Measurements from ENCODE around the gene PPIB. TPM values are rescaled to one million over a fixed set of nuclear protein-coding genes. Genes with fewer than 3 reads are reported as not detected.
"Not testable (repeated sequence)": the region's sequence is repeated elsewhere in the genome, so short reads cannot be mapped to it uniquely, and the experiment has no call there.

Gene PPIB
- total RNA-seq, 2 donors from 2014 or later = 167 to 264 TPM

DNA sequence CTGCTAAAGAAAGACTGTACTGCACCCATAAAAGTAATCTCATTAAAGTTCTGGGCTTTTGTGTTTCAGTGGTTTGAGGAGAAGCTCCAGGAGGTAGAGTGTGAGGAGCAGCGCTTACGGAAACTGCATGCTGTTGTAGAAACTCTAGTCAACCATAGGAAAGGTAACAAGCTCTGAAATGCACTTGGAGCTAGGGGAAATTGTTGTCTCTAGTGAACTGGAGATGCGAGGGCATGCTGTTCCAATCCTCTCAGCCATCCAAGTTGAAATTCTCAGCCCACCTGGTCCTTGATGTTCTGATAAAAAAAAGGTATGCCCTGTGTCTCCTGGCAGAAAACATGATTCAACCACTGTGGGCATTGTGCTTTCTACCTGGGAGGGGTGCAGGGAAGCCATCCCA, 32.7 kb downstream of the PPIB start:
- ATAC-seq (no peak), DNase-seq (ENCODE audit: low spot score in 2 of 2) (no peak)
- H3K36me3 Mint-ChIP-seq = peaks cover 15 to 25% of the 10 kb centered on the region in 2 donors
- no peaks in the 10 kb centered on the region for H3K9me3 Mint-ChIP-seq
- H3K27ac Mint-ChIP-seq = no peak overlapping the region

DNA sequence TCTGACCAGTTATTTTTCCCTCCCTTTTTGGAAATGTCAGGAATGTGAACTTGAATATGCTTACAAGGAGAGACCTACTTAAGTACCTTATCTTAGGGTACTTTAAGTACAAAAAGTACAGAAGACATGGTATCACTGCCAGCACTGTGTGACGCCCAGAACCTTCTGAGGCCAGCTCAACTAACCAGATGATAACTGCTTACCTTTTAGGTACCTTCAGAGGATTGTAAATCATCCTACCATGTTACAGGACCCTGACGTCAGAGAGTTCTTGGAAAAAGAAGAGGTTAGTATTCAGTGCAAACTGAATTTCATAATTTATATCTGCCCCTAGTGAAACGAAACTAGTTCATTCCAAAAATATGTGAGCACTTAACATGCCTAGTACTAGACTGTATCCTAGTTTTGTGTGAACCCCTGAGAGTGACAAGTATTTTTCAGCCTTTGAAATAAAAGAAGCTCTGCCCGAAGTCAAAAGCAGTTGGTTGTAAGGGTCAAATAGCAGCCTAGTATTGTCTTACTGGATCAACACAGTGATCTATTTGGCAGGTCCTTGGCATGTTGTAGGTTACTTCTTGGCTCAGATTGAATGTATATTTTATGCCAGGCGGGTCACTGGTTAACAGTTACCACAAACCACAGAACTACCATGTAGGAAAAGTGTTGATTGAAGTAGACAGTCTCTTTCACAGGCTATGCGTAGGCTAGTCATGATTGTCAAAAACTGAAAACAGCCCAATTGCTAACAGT, 35.1 kb downstream of the PPIB start:
- Mint-ChIP-seq H3K9me3 (no peaks in the 10 kb centered on the region), H3K36me3 (peaks cover 15 to 25% of the 10 kb centered on the region in 2 donors), H3K27ac (no peak overlapping the region)
- ATAC-seq (no peak), DNase-seq (ENCODE audit: low spot score in 2 of 2) (no peak)

DNA sequence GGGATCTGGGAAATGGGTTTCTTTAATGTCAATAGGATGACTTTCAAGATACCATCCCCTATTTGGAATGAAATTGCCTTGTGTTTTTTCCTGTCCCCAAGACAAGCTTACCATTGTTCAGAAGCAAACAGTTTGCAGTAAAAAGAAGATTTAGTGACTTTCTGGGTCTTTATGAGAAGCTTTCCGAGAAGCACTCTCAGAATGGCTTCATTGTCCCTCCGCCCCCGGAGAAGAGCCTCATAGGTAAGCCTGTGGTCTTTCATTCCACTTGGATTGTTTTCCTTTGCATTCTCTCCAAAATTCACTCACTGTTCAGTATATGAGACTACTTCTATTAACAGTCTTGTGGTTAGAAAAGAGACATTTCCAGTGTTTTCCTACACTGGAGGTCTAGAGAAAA, 36.8 kb downstream of the PPIB start:
- DNase-seq (ENCODE audit: low spot score in 2 of 2) = no peak
- Mint-ChIP-seq H3K9me3 (no peaks in the 10 kb centered on the region), H3K36me3 (peaks cover 11 to 15% of the 10 kb centered on the region in 2 donors), H3K27ac (no peak overlapping the region)
- ATAC-seq = no peak

DNA sequence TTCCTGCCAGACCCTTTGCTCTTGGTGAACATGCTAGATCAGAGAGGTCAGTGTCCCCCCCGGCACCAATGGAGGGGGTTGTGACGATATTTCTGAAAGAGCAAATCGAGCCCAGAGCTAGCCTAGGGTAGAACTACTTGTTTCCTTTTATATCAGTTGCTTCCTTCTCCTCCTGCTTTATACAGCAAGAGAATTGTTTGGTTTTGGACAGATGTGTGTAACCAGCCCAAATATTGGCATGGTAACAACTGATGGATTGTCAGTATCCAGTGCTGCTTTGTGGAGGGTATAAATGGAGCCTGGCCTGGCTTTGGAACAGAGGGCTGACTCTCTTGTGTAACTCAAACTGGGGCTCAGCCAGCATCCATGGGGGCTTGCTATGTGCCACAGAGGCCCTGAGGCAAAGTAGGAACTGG, 39.9 kb downstream of the PPIB start:
- no peak overlapping the region for H3K27ac Mint-ChIP-seq
- H3K9me3 Mint-ChIP-seq = no peaks in the 10 kb centered on the region
- ATAC-seq (no peak), DNase-seq (ENCODE audit: low spot score in 2 of 2) (no peak)
- peaks cover 11 to 12% of the 10 kb centered on the region in 2 donors for H3K36me3 Mint-ChIP-seq

DNA sequence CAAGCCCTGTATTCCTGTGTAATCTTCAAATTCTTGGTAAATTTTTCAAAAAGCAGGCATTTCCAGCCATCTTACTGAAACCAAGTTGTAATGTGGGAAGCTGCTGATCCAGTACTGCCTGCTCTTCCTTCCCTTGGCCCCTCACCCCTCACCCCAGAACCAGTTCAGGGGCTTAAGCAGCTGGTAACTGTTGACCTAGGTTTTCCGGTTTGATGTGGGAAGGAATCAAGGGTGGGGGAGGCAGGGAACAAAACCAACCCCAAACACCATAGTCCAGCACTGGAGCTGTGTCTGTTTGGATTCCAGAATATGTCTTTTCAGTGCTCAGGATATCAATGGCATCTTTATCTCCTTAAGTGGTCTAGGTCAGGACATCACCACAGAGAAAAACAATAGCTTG, 40.4 kb downstream of the PPIB start:
- Mint-ChIP-seq H3K36me3 (peaks cover 7% of the 10 kb centered on the region in 2 donors), H3K27ac (no peak overlapping the region), H3K9me3 (no peaks in the 10 kb centered on the region)
- ATAC-seq (no peak), DNase-seq (ENCODE audit: low spot score in 2 of 2) (no peak)

DNA sequence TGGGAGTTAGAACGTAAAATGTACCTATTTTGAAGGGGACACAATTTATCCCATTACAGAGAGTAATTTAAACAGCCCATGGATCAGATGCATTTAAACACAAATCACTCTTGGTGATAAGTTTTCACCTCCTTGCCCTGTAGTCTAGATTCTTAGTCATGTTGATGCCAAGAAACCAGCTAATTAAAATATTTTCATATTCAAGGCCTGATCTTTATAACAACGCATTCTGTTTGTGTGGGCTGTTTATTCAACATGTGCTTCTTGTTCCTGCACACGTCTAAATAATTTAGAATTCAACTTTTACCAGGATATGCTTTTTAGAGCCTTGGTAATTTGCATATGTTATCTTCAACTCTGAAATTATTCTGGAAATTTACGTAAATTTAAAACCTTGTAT, 41.2 kb downstream of the PPIB start:
- H3K36me3 Mint-ChIP-seq = peaks cover 5 to 6% of the 10 kb centered on the region in 2 donors
- no peak for ATAC-seq
- DNase-seq (ENCODE audit: low spot score in 2 of 2) = no peak
- H3K9me3 Mint-ChIP-seq = no peaks in the 10 kb centered on the region
- H3K27ac Mint-ChIP-seq = no peak overlapping the region

DNA sequence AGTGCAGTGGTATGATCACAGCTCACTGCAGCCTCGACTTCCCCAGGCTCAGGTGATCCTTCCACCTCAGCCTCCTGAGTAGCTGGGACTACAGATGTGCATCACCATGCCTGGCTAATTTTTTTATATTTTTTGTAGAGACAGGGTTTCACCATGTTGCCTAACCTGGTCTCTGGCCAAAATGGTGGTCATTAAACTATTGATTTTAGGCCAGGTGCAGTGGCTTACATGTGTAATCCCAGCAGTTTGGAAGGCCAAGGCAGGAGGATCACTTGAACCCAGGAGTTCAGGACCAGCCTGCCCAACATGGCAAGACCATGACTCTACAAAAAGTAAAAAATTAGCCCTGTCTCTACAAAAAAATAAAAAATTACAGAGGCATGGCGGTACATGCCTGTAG, 42.5 kb downstream of the PPIB start:
- H3K9me3 Mint-ChIP-seq; ATAC-seq; H3K27ac Mint-ChIP-seq; H3K36me3 Mint-ChIP-seq; DNase-seq (ENCODE audit: low spot score in 2 of 2): not testable (repeated sequence)

DNA sequence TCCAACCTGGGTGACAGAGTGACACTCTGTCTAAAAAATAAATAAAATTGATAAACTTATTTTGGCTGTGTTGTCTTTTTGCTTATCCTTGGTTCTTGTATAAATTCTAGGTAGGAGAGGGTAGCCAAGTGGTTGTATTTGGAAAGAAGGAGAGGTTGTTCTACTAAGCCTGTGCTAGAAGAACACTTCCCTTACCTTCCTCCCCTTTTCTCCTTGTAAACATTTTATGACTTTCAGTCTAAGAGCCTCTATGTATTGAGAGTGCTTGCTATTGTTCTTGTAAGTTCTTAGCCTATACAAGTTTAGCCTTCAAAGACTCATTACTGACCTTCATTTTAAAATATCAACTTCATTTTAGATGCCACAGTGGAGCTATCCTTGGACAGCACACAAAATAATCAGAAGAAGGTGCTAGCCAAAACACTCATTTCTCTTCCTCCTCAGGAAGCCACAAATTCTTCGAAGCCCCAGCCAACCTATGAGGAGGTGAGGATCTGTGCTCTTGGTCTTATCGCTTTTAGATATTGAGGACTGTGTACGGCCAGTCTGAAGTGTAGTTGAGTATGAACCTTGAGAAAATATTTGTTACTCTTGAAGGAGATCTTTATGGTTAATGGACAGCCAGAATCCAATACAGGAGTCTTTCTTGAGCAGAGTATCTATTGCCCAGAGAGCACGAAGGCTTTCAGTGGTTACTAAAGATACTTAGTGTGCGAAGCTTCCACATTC, 44.9 kb downstream of the PPIB start:
- Mint-ChIP-seq H3K9me3 (no peaks in the 10 kb centered on the region), H3K27ac (peak overlapping the region in 1 of 2 donors; percentile 15), H3K36me3 (peaks cover 0 to 9% of the 10 kb centered on the region in 2 donors)
- ATAC-seq (no peak), DNase-seq (ENCODE audit: low spot score in 2 of 2) (no peak)

DNA sequence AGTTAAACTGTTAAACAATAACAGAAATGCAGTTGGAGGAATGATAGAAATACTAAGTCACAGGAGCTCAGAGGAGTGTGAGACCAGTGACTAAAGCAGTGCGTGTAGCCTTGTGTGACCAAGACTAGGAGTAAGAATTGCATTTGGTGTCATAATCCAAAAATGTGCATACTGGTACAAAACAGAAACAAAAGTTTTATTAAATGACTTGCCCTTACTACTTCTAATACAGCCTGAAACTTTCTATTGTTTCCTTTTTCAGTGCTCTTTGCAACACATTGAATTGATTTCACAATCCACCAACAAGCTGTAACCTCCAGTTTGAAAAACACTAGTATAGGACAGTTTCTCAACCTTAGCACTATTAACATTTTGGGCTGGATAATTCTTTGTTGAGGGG, 49.9 kb downstream of the PPIB start:
- H3K36me3 Mint-ChIP-seq = peaks cover 0 to 15% of the 10 kb centered on the region in 2 donors
- DNase-seq (ENCODE audit: low spot score in 2 of 2) (no peak), ATAC-seq (peak; percentile 39 to 86)
- peak overlapping the region in 1 of 2 donors; percentile 38 for H3K27ac Mint-ChIP-seq
- no peaks in the 10 kb centered on the region for H3K9me3 Mint-ChIP-seq

DNA sequence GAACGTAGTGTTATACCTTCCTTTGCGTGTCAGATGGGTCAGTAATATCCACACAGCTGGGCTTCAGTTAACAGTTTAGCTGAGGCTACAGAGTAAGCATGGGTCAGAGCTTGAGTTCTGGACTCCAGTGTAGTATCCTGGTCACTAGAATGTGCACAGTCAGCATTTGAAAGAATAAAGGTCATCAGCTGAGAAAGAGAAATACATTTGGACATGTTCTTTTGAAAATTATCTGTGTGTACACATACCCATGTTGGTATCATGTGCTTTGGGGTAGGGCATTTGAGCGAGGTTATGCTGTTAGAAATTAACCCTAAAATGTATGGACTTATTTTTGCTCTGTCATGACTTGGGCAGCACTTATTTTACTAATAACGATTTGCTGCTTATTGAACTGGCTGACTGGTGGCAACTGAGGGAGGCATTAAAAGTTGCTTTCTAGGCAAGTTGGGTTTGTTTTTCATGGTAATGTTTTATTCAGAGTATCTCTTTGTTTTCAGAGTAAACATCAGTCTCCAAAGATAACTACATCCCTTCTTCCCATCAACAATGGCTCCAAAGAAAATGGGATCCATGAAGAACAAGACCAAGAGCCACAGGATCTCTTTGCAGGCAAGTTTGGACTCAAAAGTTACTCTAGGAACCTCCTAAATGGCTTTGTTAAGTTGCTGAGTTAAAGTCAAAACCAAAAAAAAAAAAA, 50.6 kb downstream of the PPIB start:
- ATAC-seq = no peak
- H3K9me3 Mint-ChIP-seq = no peaks in the 10 kb centered on the region
- H3K36me3 Mint-ChIP-seq = peaks cover 0 to 15% of the 10 kb centered on the region in 2 donors

DNA sequence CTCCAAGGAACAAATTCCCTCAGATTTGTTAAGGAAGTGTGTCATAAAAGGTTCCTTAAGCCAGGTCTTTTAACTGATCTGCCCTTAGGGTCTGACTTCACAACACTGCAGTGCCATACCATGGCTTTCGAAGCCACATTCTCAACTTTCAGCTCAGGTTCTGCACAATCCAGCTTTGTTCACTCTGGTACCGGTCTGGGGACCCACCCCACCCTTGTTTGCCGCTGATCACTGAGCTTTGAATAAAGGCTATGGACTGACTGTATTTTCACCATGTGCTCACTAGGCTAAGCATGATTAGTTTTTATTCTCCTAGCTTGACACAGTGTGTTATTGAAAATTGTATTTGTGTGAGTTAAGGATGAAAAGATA, 51.2 kb downstream of the PPIB start:
- H3K9me3 Mint-ChIP-seq = no peaks in the 10 kb centered on the region
- peaks cover 0 to 15% of the 10 kb centered on the region in 2 donors for H3K36me3 Mint-ChIP-seq
- DNase-seq (ENCODE audit: low spot score in 2 of 2) = no peak
- no peak for ATAC-seq
- H3K27ac Mint-ChIP-seq = peak overlapping the region in 1 of 2 donors; percentile 32

More for the DNA sequence above, 50.6 kb downstream of the PPIB start:
- DNase-seq (ENCODE audit: low spot score in 2 of 2) = no peak
- peak overlapping the region in 1 of 2 donors; percentile 38 for H3K27ac Mint-ChIP-seq

DNA sequence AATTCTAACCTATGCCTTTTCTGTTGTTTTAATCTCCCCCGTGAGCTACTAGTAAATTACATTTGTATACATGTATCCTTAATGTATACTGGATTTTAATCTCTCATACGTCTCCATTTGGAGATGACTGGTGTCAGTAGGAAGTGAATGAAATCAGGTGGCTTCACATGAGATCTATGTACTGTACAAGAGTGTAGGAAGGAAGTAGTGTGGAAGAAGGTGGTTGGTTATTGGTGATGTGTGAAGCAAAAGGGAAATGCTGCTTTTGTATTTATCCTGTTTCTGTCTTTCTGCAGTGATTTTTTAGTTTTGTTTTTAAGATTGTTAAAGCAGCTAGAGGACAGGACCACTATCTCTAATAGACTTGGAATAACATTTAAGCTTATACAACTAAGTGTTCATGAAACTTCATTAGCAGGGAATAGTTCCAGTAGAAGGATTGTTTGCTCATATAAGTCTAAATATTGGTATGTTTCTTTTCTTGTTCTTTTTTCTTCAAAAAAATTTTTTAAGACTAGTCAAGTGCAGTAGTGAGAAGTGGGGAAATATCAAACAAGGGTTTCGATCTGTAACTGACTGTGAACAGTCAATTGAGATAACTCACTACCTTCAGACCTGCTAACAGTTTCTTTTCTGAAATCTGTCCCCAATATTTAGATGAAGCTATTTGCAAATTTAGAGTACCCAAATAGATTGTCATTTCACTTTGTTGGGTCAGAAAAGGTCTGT, 51.7 kb downstream of the PPIB start:
- DNase-seq (ENCODE audit: low spot score in 2 of 2) (no peak), ATAC-seq (no peak)
- H3K36me3 Mint-ChIP-seq = peaks cover 0 to 15% of the 10 kb centered on the region in 2 donors
- H3K27ac Mint-ChIP-seq = peak overlapping the region; percentile 19 to 32
- no peaks in the 10 kb centered on the region for H3K9me3 Mint-ChIP-seq

DNA sequence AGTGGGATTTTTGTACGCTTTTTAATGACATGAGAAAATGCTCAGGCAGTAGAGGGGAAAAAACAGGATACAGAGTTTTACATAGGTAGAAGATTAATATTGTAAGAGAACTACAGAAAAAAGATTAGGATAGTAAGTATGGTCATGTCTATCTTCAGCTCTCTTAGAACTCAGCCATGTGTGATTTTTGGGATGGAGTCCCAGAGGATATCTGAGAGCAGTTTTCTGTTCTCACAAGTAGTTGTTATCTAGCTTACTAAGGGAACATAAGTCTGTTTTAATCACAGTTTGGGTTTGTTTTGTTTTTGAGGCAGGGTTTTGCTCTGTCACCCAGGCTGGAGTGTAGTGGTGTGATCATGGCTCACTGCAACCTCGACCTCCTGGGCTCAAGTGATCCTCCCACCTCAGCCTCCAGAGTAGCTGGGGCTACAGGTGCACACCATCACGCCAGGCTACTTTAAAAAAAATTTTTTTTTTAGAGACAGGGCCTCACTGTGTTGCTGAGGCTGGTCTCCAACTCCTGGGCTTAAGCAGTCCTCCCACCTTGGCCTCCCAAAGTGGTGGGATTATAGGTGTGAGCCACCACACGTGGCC, 52.6 kb downstream of the PPIB start:
- peaks cover 0 to 15% of the 10 kb centered on the region in 2 donors for H3K36me3 Mint-ChIP-seq
- not testable (repeated sequence) for DNase-seq (ENCODE audit: low spot score in 2 of 2); H3K9me3 Mint-ChIP-seq; ATAC-seq
- peak overlapping the region; percentile 19 to 26 for H3K27ac Mint-ChIP-seq

DNA sequence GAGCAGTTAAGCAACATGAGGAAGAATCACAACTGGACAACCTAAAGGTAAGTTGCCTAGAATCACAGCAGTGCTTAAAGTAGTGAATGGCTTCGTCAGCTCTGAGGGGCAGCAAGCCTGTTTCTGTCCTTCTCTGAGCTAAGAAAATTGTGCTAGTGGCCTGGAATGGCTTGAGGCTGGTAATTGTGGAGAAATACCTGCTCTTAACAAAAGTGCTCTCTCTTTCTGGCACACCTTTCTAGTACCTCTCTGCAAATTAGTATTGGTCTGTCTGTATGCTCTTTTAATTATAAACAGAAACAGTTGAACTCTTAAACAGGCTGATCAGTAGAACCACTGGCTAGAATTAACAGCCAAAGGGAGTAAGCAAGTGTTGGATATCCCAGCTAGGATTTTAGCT, 55.5 kb downstream of the PPIB start:
- ATAC-seq = no peak
- peaks cover 0 to 3% of the 10 kb centered on the region in 2 donors for H3K9me3 Mint-ChIP-seq
- DNase-seq (ENCODE audit: low spot score in 2 of 2) = no peak
- no peak overlapping the region for H3K27ac Mint-ChIP-seq
- H3K36me3 Mint-ChIP-seq = peaks cover 0 to 4% of the 10 kb centered on the region in 2 donors

Data from activated naive CD4-positive, alpha-beta T cell treated with anti-CD3 and anti-CD28 coated beads, Interleukin-2, amount 50 U/mL, for 72 hours (primary cell).